HL-60 (cell line): ENCODE measurements around the gene EME2.

Experiments
- DNase-seq, 2 experiments: peaks; one replicate each; pipeline ENCODE4 v3.0.0-alpha.2; 2010 to 2020; ENCODE audit warnings: low read depth in 1 of 2, low spot score in 1 of 2
- H3K27ac ChIP-seq: fragments of 250-450 bp; sonication (Bioruptor Pico); replicated peaks from 2 replicates; pipeline ENCODE4 v1.5.1; 2020; ENCODE audit warnings: mild to moderate bottlenecking, moderate library complexity
- H3K27me3 ChIP-seq: fragments of 250-450 bp; sonication (Bioruptor Pico); 2 replicates; pipeline ENCODE4 v1.5.1; 2021; ENCODE audit warnings: mild to moderate bottlenecking, moderate library complexity; ENCODE audit not compliant: insufficient read depth, poor library complexity, severe bottlenecking
- H3K4me3 ChIP-seq: replicated peaks from 2 replicates; pipeline ENCODE4 v1.5.1; 2011; ENCODE audit warnings: mild to moderate bottlenecking, control low read depth, low read length; ENCODE audit not compliant: insufficient read depth
- CTCF ChIP-seq: IDR thresholded peaks from one replicate; pipeline ENCODE4 v1.5.1; 2011; ENCODE audit warnings: low read length, control low read depth, inconsistent platforms; ENCODE audit not compliant: insufficient read depth
- GABPA ChIP-seq: IDR thresholded peaks from 2 replicates; pipeline ENCODE4 v1.6.1; 2012; ENCODE audit warnings: low read depth
- POLR2AphosphoS5 ChIP-seq: IDR thresholded peaks from 2 replicates; pipeline ENCODE4 v1.6.1; 2012; ENCODE audit warnings: low read depth
- REST ChIP-seq: IDR thresholded peaks from 2 replicates; pipeline ENCODE4 v1.6.1; 2012; ENCODE audit warnings: low read depth; ENCODE audit not compliant: insufficient replicate concordance
- SPI1 ChIP-seq: IDR thresholded peaks from 2 replicates; pipeline ENCODE4 v1.6.1; 2012; ENCODE audit warnings: low read depth, mild to moderate bottlenecking, borderline replicate concordance

Gene EME2

GRCh38 chr16:1726661-1727502 is 45.7 kb upstream of the EME2 start:
- Histone ChIP-seq H3K4me3 (no peak overlapping the region), H3K27ac (no peak overlapping the region), H3K27me3 (no peaks in the 10 kb centered on the region)
- TF ChIP-seq POLR2AphosphoS5 (no peak), GABPA (no peak), CTCF (no peak), SPI1 (no peak), REST (no peak)
- DNase-seq = no peak

GRCh38 chr16:1727651-1728624 is 44.7 kb upstream of the EME2 start:
- Histone ChIP-seq H3K27me3 (no peaks in the 10 kb centered on the region), H3K27ac (no peak overlapping the region), H3K4me3 (no peak overlapping the region)
- DNase-seq = no peak
- TF ChIP-seq SPI1 (no peak), CTCF (no peak), POLR2AphosphoS5 (no peak), GABPA (no peak), REST (no peak)

- DNase-seq = no peak
- Histone ChIP-seq H3K27ac (no peak overlapping the region), H3K27me3 (no peaks in the 10 kb centered on the region), H3K4me3 (no peak overlapping the region)
- TF ChIP-seq GABPA (no peak), POLR2AphosphoS5 (no peak), SPI1 (no peak), REST (no peak), CTCF (no peak)
These were observed 43.6 kb upstream of the EME2 start for GRCh38 chr16:1729026-1729425.
